Neural cell (in vitro differentiated cells): ENCODE results near the gene HERPUD2. TPM values are rescaled to one million over a fixed set of nuclear protein-coding genes. Genes with fewer than 3 reads are reported as not detected.

ENCODE experiments used
- H2AFZ ChIP-seq: fragments of 200-600, 300-800 bp; sonication (generic), shearing (Covaris generic); 2 replicates; pipeline ENCODE4 v1.6.0; 2014; ENCODE audit warnings: low read depth, mild to moderate bottlenecking, antibody characterized with exemption, low read length, moderate library complexity
- H3F3A ChIP-seq: fragments of 200-600 bp; shearing (Covaris generic); 2 replicates; pipeline ENCODE4 v1.6.1; 2016; ENCODE audit warnings: mild to moderate bottlenecking, moderate library complexity, mixed read lengths, antibody characterized with exemption, low read length; ENCODE audit not compliant: insufficient read depth, poor library complexity, severe bottlenecking
- H3K27ac ChIP-seq: fragments of 200-600, 300-800 bp; sonication (generic), shearing (Covaris generic); 2 replicates; pipeline ENCODE4 v1.5.1; 2014; ENCODE audit warnings: mild to moderate bottlenecking, low read length, moderate library complexity
- H3K27me3 ChIP-seq: fragments of 300-800, 200-600 bp; sonication (generic), shearing (Covaris generic); 2 replicates; pipeline ENCODE4 v1.6.0; 2014; ENCODE audit warnings: mild to moderate bottlenecking, low read depth, low read length, moderate library complexity; ENCODE audit not compliant: insufficient read depth
- H3K36me3 ChIP-seq: fragments of 300-800, 200-600 bp; sonication (generic), shearing (Covaris generic); 2 replicates; pipeline ENCODE4 v1.5.1; 2014; ENCODE audit warnings: mild to moderate bottlenecking, antibody characterized with exemption, low read length, moderate library complexity; ENCODE audit not compliant: insufficient read depth
- H3K4me2 ChIP-seq: fragments of 300-800, 200-600 bp; sonication (generic), shearing (Covaris generic); 2 replicates; pipeline ENCODE4 v1.6.0; 2014; ENCODE audit warnings: mild to moderate bottlenecking, low read length
- H3K4me3 ChIP-seq: fragments of 300-800, 200-600 bp; sonication (generic), shearing (Covaris generic); 2 replicates; pipeline ENCODE4 v1.5.1; 2014; ENCODE audit warnings: mild to moderate bottlenecking, low read length, moderate library complexity
- H3K79me2 ChIP-seq: fragments of 200-600 bp; shearing (Covaris generic); replicated peaks from 2 replicates; pipeline ENCODE4 v1.6.0; 2014; ENCODE audit warnings: mild to moderate bottlenecking, low read length, moderate library complexity; ENCODE audit not compliant: insufficient read depth
- H3K9ac ChIP-seq: fragments of 300-800, 200-600 bp; sonication (generic), shearing (Covaris generic); 2 replicates; pipeline ENCODE4 v1.6.1; 2016; ENCODE audit warnings: mild to moderate bottlenecking, low read length, mixed read lengths
- H3K9me2 ChIP-seq: fragments of 200-600 bp; shearing (Covaris generic); 2 replicates; pipeline ENCODE4 v1.6.1; 2016; ENCODE audit warnings: mild to moderate bottlenecking, low read length, mixed read lengths; ENCODE audit not compliant: insufficient read depth
- H3K9me3 ChIP-seq: fragments of 200-600, 300-800 bp; sonication (generic), shearing (Covaris generic); 2 replicates; pipeline ENCODE4 v1.6.1; 2016; ENCODE audit warnings: mild to moderate bottlenecking, mixed run types, low read length, moderate library complexity, mixed read lengths
- H4K20me1 ChIP-seq: fragments of 200-600 bp; shearing (Covaris generic); 2 replicates; pipeline ENCODE4 v1.6.1; 2016; ENCODE audit warnings: mild to moderate bottlenecking, mixed run types; ENCODE audit not compliant: insufficient read depth
- EP300 ChIP-seq: fragments of 450-650 bp; conservative IDR thresholded peaks from 2 replicates; pipeline ENCODE4 v1.6.1; 2014; ENCODE audit warnings: antibody characterized with exemption, mild to moderate bottlenecking, moderate library complexity; ENCODE audit not compliant: poor library complexity, severe bottlenecking
- EZH2 ChIP-seq: fragments of 200-600, 300-800 bp; shearing (Covaris generic), sonication (generic); IDR thresholded peaks from 2 replicates; pipeline ENCODE4 v1.6.1; 2014; ENCODE audit warnings: antibody characterized with exemption, low read length, borderline replicate concordance, mild to moderate bottlenecking; ENCODE audit not compliant: insufficient read depth, poor library complexity, severe bottlenecking
- MXI1 ChIP-seq: fragments of 450-650 bp; conservative IDR thresholded peaks from 2 replicates; pipeline ENCODE4 v1.6.1; 2014; ENCODE audit warnings: antibody characterized with exemption, mild to moderate bottlenecking; ENCODE audit not compliant: poor library complexity, severe bottlenecking
- POLR2AphosphoS5 ChIP-seq: IDR thresholded peaks from 2 replicates; pipeline ENCODE4 v1.6.1; 2012
- RAD21 ChIP-seq: fragments of 450-650 bp; conservative IDR thresholded peaks from 2 replicates; pipeline ENCODE4 v1.6.1; 2014; ENCODE audit warnings: antibody characterized with exemption, mild to moderate bottlenecking, moderate library complexity
- SMC3 ChIP-seq: fragments of 450-650 bp; conservative IDR thresholded peaks from 2 replicates; pipeline ENCODE4 v1.6.1; 2014; ENCODE audit warnings: antibody characterized with exemption, mild to moderate bottlenecking, moderate library complexity; ENCODE audit not compliant: poor library complexity
- TAF1 ChIP-seq: IDR thresholded peaks from 2 replicates; pipeline ENCODE4 v1.6.1; 2012; ENCODE audit warnings: low read depth
- polyA plus RNA-seq: library from polyadenylated mRNA; depleted of rRNA; stranded (reverse); fragments of >200 nt; gene quantifications from 2 replicates; pipeline ENCODE4 v1.2.3, GENCODE V29; 2014
- TF ChIP-seq, protein P1 (sequence below): IDR thresholded peaks from 2 replicates; pipeline ENCODE4 v1.6.1; 2012; ENCODE audit warnings: borderline replicate concordance
- TF ChIP-seq, protein P2 (sequence below): fragments of 450-650 bp; IDR thresholded peaks from 2 replicates; pipeline ENCODE4 v1.5.1; 2014; ENCODE audit warnings: antibody characterized with exemption, mild to moderate bottlenecking, moderate library complexity; ENCODE audit not compliant: poor library complexity, severe bottlenecking

HERPUD2 gene
- polyA plus RNA-seq, 1 donor from 2014 or later: 16.7 TPM

DNA sequence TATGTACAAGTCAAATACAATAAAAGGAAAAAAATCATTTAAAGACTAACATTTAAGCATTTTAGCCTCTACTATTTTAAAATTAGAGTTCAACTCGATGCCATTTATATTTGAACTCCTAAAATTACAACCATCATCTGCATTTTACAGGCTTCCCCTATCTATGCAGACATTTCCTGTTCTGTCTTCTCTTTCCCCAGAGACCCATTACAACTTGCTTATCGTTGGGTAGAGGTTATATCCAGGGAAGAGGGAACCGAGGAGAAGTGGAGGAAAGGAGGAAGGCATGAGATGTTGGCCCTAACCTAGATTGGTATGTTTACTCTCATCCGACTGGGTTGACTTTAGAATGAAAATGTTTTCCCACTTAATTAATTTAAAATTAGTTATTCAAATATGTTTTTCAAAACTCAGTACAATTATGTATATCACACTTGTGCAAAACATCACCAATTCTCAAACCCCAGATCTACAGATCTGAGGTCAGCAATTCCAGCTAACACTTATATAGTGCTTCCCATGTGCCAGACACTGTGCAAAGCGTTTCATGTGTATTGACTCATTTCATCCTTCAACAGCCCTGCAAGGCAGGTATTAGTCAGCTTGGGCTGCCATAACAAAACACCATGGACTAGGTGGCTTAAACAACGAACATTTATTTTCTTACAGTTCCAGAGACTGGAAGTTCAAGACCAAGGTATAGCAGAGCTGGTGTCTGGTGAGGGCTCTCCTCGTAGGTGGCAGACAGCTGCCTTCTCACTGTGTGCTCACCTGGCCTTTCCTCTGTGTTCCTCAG, 27.3 kb upstream of the HERPUD2 start:
- Histone ChIP-seq H3K9ac (no peak overlapping the region), H3K4me2 (no peak overlapping the region)

DNA sequence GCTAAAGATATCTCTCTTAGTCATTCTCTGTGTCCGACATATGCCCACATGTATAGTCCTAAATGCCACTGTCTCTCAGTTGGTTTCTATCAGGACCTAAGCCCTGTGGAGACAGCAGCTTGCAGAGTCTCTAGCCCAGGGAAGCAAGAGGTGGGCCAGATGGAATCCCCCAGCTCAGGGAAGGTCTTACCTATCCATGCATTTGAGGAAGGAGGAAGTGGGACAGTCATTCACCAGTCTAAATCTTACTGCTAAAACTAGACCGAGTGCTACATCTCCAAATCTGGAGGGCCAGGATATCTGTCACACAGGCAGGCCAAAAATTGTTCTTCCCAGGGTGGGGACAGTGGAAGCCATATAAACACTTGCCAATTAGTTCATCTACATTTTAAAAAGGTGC, 26.4 kb upstream of the HERPUD2 start:
- H3K9ac ChIP-seq: no peak overlapping the region
- TF ChIP-seq MXI1 (no peak), POLR2AphosphoS5 (no peak), EZH2 (no peak), SMC3 (no peak), EP300 (no peak), RAD21 (no peak), TAF1 (no peak)
- TF ChIP-seq, protein P1, sequence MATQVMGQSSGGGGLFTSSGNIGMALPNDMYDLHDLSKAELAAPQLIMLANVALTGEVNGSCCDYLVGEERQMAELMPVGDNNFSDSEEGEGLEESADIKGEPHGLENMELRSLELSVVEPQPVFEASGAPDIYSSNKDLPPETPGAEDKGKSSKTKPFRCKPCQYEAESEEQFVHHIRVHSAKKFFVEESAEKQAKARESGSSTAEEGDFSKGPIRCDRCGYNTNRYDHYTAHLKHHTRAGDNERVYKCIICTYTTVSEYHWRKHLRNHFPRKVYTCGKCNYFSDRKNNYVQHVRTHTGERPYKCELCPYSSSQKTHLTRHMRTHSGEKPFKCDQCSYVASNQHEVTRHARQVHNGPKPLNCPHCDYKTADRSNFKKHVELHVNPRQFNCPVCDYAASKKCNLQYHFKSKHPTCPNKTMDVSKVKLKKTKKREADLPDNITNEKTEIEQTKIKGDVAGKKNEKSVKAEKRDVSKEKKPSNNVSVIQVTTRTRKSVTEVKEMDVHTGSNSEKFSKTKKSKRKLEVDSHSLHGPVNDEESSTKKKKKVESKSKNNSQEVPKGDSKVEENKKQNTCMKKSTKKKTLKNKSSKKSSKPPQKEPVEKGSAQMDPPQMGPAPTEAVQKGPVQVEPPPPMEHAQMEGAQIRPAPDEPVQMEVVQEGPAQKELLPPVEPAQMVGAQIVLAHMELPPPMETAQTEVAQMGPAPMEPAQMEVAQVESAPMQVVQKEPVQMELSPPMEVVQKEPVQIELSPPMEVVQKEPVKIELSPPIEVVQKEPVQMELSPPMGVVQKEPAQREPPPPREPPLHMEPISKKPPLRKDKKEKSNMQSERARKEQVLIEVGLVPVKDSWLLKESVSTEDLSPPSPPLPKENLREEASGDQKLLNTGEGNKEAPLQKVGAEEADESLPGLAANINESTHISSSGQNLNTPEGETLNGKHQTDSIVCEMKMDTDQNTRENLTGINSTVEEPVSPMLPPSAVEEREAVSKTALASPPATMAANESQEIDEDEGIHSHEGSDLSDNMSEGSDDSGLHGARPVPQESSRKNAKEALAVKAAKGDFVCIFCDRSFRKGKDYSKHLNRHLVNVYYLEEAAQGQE: no peak
- TF ChIP-seq, protein P2, sequence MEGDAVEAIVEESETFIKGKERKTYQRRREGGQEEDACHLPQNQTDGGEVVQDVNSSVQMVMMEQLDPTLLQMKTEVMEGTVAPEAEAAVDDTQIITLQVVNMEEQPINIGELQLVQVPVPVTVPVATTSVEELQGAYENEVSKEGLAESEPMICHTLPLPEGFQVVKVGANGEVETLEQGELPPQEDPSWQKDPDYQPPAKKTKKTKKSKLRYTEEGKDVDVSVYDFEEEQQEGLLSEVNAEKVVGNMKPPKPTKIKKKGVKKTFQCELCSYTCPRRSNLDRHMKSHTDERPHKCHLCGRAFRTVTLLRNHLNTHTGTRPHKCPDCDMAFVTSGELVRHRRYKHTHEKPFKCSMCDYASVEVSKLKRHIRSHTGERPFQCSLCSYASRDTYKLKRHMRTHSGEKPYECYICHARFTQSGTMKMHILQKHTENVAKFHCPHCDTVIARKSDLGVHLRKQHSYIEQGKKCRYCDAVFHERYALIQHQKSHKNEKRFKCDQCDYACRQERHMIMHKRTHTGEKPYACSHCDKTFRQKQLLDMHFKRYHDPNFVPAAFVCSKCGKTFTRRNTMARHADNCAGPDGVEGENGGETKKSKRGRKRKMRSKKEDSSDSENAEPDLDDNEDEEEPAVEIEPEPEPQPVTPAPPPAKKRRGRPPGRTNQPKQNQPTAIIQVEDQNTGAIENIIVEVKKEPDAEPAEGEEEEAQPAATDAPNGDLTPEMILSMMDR: no peak
- H3K9me2 ChIP-seq: no peaks in the 10 kb centered on the region
- no peak overlapping the region for H3K4me3 ChIP-seq
- no peaks in the 10 kb centered on the region for H3K36me3 ChIP-seq
- no peaks in the 10 kb centered on the region for H3K9me3 ChIP-seq
- H3F3A ChIP-seq: no peaks in the 10 kb centered on the region
- H4K20me1 ChIP-seq: no peaks in the 10 kb centered on the region
- H3K27me3 ChIP-seq: no peaks in the 10 kb centered on the region
- H3K4me2 ChIP-seq: no peak overlapping the region
- no peak overlapping the region for H2AFZ ChIP-seq
- H3K27ac ChIP-seq: no peak overlapping the region
- H3K79me2 ChIP-seq: no peaks in the 10 kb centered on the region

More for the DNA sequence above, 27.3 kb upstream of the HERPUD2 start:
- H2AFZ ChIP-seq: no peak overlapping the region
- H3K9me3 ChIP-seq: no peaks in the 10 kb centered on the region
- no peaks in the 10 kb centered on the region for H3K27me3 ChIP-seq
- TF ChIP-seq TAF1 (no peak), EP300 (no peak), RAD21 (no peak), SMC3 (no peak), POLR2AphosphoS5 (no peak), EZH2 (no peak), MXI1 (no peak)
- TF ChIP-seq, protein P1: no peak
- TF ChIP-seq, protein P2: no peak
- no peaks in the 10 kb centered on the region for H3K9me2 ChIP-seq
- H3K79me2 ChIP-seq: no peaks in the 10 kb centered on the region
- H3F3A ChIP-seq: no peaks in the 10 kb centered on the region
- H3K27ac ChIP-seq: no peak overlapping the region
- no peaks in the 10 kb centered on the region for H4K20me1 ChIP-seq
- H3K36me3 ChIP-seq: no peaks in the 10 kb centered on the region
- H3K4me3 ChIP-seq: no peak overlapping the region
